ENCODE data around the gene KAZN.

GRCh38 chr1:14955402-14955801 lies 356.9 kb downstream of the KAZN start:
- TF ChIP-seq CTCF (IDR thresholded peaks at IDR 0.05; ENCODE audit: low read depth, low read length, poor library complexity, severe bottlenecking) (no peak), EZH2phosphoT487 (IDR thresholded peaks at IDR 0.05; ENCODE audit: borderline replicate concordance, low read length) (no peak)
